ENCODE data around the gene CPA4.

Gene CPA4

DNA sequence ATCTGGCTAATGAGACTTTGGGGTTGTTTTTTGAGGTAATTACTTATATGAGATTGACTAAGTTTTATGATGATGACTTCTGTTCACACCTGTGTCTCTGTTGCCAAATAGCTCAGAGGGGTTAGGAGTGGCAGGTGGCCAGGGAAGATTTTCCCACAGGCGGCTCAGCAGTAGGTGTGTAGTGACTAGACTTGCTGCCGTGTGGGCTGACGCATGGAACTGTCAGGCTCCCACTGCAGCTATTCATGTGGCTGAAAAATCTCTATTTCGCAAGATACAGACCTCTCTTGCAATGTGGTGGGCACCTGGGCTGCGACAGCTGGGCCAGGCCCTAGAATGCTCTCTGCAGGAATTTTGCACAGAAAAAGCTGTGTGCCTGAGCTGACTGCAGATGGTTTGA lies 1.4 kb downstream of the CPA4 start:
- CTCF ChIA-PET, result no interaction called here
- POLR2A ChIA-PET (ENCODE audit: low non-redundant PET), result no interaction called here
- TF ChIP-seq, protein P1, sequence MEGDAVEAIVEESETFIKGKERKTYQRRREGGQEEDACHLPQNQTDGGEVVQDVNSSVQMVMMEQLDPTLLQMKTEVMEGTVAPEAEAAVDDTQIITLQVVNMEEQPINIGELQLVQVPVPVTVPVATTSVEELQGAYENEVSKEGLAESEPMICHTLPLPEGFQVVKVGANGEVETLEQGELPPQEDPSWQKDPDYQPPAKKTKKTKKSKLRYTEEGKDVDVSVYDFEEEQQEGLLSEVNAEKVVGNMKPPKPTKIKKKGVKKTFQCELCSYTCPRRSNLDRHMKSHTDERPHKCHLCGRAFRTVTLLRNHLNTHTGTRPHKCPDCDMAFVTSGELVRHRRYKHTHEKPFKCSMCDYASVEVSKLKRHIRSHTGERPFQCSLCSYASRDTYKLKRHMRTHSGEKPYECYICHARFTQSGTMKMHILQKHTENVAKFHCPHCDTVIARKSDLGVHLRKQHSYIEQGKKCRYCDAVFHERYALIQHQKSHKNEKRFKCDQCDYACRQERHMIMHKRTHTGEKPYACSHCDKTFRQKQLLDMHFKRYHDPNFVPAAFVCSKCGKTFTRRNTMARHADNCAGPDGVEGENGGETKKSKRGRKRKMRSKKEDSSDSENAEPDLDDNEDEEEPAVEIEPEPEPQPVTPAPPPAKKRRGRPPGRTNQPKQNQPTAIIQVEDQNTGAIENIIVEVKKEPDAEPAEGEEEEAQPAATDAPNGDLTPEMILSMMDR (conservative IDR thresholded peaks at IDR 0.05; ENCODE audit: low read depth), result no peak
- peak overlapping the region; percentile 84 for H3K27ac ChIP-seq
- peak; percentile 52 for DNase-seq (ENCODE audit: low spot score)

DNA sequence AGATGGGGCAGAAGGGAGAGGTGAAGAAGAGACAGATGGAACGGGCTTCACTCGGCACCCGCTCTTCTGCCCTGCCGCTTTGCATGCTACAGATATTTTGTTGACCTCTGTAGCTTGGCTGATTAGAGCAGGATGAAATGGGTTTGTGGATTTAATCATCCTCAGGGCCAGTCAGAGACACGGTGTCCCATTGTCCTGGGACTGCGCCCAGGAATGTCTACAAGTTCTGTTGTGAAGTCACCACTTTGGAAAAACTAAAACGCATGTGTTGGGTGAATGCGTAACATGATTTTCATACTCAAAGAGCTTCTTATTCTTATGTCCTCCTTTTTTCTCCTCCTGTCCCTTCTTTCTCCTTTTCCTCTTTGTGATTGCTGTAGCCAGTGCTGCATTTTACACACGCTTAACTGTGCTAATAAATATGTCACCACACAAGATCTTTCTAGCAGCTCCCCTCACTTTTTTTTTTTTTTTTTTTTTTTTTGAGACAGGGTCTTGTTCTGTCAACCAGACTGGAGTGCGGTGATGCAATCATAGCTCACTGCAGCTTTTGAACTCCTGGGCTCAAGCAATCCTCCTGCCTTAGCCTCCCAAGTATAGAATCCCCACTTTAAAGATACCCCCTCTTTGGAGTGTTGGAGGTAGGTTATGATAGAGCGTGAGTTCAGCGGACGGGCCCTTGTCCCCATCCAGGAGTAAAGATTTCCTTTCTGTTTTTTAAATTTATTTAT lies 3.4 kb downstream of the CPA4 start:
- H3K27ac ChIP-seq, result peak overlapping the region; percentile 84; the same call in 1 of the 2 replicates
- ChIA-PET POLR2A (ENCODE audit: low non-redundant PET) (no interaction called here), CTCF (no interaction called here)
- no peak for DNase-seq (ENCODE audit: low spot score)
- TF ChIP-seq, protein P1 (conservative IDR thresholded peaks at IDR 0.05; ENCODE audit: low read depth), result no peak

DNA sequence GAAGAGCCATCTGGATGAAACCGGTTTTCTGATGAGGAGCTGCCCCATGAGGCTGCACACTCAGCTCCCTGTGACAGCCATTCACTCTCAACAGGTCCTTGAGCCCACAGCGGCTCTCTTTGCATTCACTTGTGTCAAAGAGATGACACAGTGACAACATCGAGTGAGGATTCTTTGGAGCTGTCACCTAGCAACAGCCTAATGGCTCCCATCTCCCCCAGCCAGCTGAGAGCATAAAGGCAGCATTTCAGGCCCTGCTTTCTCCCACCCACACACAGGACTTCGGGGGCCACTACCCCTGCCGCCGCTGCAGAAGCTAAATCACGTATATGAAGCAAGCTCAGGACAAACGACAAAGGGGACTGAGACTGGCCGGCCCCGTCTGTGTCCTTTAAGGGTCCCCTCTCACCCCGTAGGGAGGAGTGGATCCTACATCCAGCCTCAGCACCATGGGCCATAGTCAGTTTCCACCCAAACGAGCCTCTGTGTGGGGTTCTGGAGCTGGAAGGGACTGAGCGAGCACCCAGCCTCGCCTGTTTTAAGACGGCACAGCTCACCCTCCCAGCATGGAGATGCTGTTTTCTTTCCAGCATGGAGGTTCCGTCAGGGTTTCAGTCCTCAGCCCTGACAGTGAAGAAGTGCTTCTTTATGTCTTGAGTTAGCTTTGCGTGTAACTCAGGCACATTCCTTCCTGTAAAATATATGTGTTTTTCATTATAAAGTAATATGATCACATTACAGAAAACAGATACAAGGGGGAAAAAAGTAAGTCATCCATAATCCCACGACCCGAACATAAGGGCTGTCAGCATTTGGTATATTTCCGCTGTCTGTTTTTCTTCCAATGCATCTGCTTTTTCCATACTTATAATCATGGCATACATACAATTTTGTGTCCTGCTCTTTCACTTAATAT lies 4.9 kb downstream of the CPA4 start:
- TF ChIP-seq, protein P1 (conservative IDR thresholded peaks at IDR 0.05; ENCODE audit: low read depth), result no peak
- peak overlapping the region; percentile 6; the same call in 1 of the 2 replicates for H3K27ac ChIP-seq
- no peak for DNase-seq (ENCODE audit: low spot score)
- ChIA-PET POLR2A (ENCODE audit: low non-redundant PET) (no interaction called here), CTCF (no interaction called here)

DNA sequence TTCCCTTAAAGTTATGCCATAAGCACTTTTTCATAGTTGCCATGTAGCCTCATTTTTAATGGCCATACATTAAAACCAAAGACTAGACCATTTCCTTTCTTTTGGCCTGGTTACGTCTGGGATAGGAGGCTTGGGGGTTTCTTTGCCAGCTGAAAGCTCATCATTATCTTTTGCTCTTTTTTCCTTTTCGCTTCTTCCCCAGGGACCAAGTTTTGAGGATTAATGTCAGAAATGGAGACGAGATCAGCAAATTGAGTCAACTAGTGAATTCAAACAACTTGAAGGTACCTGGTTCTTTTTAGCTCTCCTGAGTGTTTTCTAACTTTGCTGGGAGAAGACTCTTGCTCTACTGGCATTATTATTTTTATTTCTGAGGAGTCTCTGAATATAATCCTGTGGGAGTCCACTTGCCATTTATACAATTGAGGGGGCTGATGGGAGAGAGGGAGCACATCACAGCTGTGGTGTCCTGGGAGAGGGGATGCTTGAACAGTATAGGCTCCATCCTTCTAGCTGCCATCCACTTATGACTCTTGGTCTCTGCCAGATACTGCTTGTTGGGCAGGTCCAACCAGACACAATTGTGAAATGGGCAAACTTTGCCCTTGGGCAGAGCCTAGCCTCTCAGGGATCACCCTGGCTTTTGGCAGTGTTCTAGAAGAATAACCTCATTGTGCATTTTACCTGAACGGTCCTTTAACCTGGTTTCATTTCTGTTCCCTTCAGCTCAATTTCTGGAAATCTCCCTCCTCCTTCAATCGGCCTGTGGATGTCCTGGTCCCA lies 5.8 kb downstream of the CPA4 start:
- no peak overlapping the region for H3K27ac ChIP-seq
- TF ChIP-seq, protein P1 (conservative IDR thresholded peaks at IDR 0.05; ENCODE audit: low read depth), result no peak
- DNase-seq (ENCODE audit: low spot score), result no peak
- ChIA-PET CTCF (no interaction called here), POLR2A (ENCODE audit: low non-redundant PET) (interaction anchor here (0.6 kb wide), 1 partner anchor 461 kb away, joined by 4 read pairs; no protein-coding TSS in a partner anchor)

DNA sequence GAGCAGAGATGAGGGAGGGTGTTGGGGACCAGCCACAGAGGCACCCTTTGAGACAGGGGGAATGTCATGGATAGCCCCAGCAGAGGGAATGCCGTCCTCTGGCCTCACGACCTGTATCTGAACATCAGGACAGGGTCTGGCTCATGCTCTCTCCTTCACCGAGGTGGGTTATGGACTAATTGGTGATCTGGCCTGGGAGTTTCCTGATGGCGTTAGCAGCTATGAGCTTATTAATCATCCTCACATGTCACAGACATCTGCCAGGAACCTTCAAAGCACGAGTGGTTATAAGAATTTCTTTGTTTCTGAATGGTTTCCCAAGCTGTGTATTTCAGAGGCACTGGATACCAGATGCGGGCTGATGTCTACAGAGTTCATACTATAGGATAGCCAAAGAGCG lies 6.9 kb downstream of the CPA4 start:
- DNase-seq (ENCODE audit: low spot score), result no peak
- H3K27ac ChIP-seq, result no peak overlapping the region
- ChIA-PET POLR2A (ENCODE audit: low non-redundant PET) (no interaction called here), CTCF (no interaction called here)
- TF ChIP-seq, protein P1 (conservative IDR thresholded peaks at IDR 0.05; ENCODE audit: low read depth), result no peak

DNA sequence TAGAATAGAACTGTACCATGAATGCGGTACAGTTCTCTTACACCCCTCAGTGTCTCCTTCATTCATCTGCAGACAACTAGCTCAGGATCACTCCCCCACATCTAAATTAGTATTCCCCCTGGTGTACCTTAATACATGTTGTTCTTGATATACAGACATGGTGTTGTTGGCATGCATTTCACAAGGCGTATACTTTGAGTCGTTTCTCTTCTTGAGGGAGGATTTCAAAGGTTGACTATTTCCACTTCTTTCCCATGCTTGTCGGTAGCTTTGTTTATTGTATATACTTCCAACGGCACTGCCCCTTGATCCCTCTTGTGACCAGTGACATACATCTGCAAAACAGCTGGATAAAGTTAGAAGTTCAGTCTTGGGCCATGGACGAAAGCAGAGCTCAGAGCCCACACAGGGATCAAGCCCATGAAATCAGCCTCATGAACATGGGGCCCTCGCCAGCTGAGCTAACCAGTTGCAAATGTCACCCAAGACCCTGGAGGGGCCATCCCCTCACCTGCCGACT lies 8.6 kb downstream of the CPA4 start:
- POLR2A ChIA-PET (ENCODE audit: low non-redundant PET), result no interaction called here
- TF ChIP-seq, protein P1 (conservative IDR thresholded peaks at IDR 0.05; ENCODE audit: low read depth), result no peak
- no peak overlapping the region for H3K27ac ChIP-seq
- CTCF ChIA-PET, result no interaction called here
- DNase-seq (ENCODE audit: low spot score), result no peak

Measured in RWPE1 (cell line).